ENCODE measurements around the gene WDR38.

WDR38 gene

DNA sequence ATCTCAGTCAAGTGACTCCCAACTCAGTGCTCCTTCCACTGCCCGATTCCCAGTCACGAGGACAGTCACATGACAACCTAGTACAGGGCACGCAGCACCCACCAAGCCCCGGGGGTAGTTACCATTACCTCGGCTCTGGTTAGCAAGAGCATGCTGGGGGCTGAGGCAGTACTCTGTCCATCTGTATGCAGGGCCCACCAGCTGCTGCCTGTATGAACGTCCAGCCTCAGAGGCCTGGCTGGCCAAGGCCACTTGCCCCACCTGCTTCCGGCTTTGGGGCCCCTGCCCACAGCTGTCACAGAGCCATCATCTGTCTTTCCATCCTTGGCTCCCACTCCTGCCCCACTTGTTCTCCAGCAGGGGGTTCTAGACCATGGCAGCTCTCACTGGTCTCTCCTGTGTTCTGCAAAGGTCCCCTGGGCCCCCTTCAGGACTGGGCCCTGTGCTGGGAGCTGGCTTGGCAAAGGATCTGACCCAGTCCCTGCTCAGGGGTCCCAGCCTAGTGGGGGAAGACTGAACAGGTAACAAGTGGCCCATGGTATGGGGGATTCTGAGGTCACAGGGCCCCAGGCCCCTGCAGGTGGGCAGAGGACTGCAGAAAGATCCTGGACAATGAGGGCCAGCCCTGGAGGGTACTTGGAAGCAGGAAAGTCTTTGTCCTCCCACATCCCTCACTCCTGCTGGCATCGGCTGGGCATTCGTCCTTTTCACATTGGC, 5.2 kb downstream of the WDR38 start:
- H3K4me3 ChIP-seq (ENCODE audit: control insufficient read depth, low read depth, low read length), result no peak overlapping the region
- TF ChIP-seq, protein P1, sequence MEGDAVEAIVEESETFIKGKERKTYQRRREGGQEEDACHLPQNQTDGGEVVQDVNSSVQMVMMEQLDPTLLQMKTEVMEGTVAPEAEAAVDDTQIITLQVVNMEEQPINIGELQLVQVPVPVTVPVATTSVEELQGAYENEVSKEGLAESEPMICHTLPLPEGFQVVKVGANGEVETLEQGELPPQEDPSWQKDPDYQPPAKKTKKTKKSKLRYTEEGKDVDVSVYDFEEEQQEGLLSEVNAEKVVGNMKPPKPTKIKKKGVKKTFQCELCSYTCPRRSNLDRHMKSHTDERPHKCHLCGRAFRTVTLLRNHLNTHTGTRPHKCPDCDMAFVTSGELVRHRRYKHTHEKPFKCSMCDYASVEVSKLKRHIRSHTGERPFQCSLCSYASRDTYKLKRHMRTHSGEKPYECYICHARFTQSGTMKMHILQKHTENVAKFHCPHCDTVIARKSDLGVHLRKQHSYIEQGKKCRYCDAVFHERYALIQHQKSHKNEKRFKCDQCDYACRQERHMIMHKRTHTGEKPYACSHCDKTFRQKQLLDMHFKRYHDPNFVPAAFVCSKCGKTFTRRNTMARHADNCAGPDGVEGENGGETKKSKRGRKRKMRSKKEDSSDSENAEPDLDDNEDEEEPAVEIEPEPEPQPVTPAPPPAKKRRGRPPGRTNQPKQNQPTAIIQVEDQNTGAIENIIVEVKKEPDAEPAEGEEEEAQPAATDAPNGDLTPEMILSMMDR (conservative IDR thresholded peaks at IDR 0.05; ENCODE audit: control insufficient read depth, insufficient read depth, low read depth, low read length), result no peak

DNA sequence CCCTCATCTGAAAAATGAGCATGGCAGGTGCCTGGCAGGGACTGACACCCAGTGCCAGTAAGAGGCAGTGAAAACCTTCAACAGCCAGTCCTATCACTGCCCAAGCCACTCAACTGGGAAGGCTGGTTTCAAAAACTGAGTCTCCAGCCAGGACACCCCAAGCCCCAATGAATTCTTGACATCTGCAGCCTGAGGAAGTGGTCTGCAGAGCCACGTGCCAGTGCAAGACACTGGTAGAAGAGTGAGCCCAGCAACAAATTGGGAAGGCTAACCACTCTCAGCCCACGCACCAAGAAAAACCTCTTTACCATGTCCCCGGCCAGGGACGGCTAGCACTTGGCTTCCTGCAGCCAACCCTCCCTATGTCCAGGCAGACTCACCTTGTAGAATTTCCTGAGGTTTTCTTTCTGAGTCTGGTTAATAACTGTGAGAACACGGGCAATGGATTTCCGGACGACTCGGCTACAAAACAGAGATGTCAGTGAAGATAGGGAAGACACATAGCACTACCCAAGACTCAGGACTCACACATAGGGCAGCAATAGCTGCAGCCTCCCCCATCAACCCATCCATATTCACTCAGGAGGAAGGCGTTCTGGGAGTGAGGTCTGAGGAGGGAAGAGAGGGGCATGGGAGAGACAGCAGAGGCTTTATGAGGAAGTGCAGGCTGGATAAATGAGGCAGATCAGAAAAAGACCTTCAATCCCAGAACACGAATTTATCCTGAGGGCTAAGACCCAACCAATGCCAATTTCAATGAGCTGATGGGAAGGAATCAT, 6.7 kb downstream of the WDR38 start:
- TF ChIP-seq, protein P1 (conservative IDR thresholded peaks at IDR 0.05; ENCODE audit: control insufficient read depth, insufficient read depth, low read depth, low read length), result no peak
- peak overlapping the region; percentile 98 for H3K4me3 ChIP-seq (ENCODE audit: control insufficient read depth, low read depth, low read length)
- DNase-seq (ENCODE audit: low read depth), result no peak

More for the DNA sequence above, 5.2 kb downstream of the WDR38 start:
- DNase-seq (ENCODE audit: low read depth), result no peak

DNA sequence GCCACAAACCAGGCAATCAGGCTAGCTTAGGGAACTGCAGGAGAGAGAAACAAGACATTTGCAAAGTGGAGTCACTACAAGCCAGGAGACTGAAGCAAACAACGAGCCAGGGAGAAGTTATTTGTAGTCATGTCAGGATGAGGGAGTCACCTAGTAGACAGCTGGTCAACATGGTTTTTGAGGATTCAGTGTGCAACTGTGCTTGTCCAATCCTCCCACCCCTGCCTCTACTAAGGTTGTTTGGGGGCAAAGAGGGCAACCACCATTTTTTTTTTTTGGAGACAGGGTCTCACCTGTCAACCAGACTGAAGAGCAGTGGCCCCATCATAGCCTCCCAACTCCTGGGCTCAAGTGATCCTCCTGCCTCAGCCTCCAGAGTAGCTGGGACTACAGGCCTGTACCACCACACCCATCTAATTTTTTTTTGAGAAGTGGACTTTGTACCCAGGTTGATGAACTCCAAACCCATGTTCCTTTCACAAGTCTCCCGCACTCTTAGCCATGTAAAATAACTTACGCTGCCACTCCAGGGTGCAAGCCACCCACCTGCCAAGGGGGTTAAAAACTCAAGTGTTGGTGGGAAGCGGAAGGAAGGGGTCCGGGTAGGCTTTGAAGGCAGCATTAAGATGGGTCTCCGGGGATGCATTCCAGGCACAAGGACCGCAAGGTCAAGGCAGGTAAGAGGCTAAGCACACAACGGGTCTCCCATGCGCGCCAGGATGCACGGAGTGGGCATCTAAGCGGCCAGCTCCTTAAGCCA, 7.5 kb downstream of the WDR38 start:
- H3K4me3 ChIP-seq (ENCODE audit: control insufficient read depth, low read depth, low read length), result peak overlapping the region; percentile 98
- TF ChIP-seq, protein P1 (conservative IDR thresholded peaks at IDR 0.05; ENCODE audit: control insufficient read depth, insufficient read depth, low read depth, low read length), result no peak
- DNase-seq (ENCODE audit: low read depth), result no peak

DNA sequence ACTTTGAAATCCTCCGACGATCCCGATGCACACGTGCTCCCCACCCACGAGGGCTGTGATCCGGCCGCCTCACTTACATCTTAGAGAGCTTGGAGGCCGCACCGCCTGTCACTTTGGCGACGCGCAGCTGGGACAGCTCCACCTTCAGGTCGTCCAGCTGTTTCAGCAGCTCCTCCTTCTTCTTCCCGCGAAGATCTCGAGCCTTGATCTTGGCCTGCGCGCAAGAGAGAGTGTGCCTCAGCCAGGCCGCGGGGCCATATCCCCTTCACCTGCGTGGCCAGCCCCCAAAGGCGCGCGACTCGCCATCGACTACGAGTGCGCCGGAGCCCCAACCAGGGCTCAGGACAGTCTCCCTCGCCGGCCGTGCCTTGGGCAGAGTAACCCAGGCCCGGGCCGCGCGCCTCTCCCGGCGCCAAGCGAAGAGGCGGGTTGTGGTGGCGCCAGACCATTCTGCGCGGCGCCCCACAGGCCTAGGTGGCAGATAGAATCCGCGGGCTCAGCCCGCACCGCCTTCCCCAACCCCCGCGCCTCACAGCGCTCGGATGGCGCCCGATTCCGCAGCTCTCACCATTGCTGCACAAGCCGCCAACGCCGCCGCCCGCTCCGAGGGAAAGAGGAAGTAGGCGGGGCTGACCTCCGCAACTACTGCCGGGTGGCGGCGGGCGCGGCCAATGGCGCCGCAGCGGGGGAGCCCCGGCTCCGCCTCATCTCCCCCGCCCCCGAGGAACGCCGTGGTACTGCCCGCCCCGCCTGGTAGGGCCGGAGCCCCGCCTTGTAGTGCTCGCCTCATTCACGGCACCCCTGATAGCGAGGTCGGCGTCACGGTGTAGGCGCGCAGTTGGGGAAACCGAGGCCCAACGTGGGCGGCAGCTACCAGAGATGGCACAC, 8.3 kb downstream of the WDR38 start, which contains the start of the genes ARPC5L and RPL35:
Gene ARPC5L, plus strand, starts transcription at position 789 of the 888 bp plus-strand sequence. CDS start 7,161 bp downstream, outside the sequence.
Gene RPL35, minus strand, starts transcription at position 616 of the 888 bp plus-strand sequence. Its CDS starts 45 bp downstream, at position 571.
- TF ChIP-seq, protein P1 (conservative IDR thresholded peaks at IDR 0.05; ENCODE audit: control insufficient read depth, insufficient read depth, low read depth, low read length), result no peak
- peak within 1 kb of the TSS; percentile 98 for H3K4me3 ChIP-seq (ENCODE audit: control insufficient read depth, low read depth, low read length)
- peak; percentile 86 for DNase-seq (ENCODE audit: low read depth)

DNA sequence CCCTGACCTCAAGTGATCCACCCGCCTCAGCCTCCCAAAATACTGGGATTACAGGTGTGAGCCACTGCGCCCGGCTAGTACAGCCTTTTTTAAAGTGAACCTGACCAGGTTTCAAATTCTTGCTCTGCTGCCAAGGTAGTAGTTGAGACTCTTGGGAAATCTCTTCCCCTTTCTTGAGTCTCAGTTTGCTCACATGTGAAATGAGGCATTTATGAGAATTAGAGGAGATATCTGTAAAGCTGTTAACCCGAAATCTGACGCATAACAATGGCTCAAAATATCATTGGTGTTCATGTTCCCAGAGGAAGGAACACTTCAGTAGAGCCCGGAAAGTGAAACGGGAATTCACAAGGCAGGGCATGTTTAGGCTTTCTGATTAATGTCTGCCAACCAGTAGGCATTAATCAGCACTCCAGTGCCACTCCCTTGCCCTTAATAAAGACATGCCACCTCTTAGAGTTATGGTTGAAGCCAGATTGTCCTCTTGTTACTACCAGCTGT, 10.2 kb downstream of the WDR38 start:
- H3K4me3 ChIP-seq (ENCODE audit: control insufficient read depth, low read depth, low read length), result no peak overlapping the region
- TF ChIP-seq, protein P1 (conservative IDR thresholded peaks at IDR 0.05; ENCODE audit: control insufficient read depth, insufficient read depth, low read depth, low read length), result no peak
- no peak for DNase-seq (ENCODE audit: low read depth)

Data from fibroblast of mammary gland (primary cell).